ENCODE measurements around the gene BDNF. TPM values are rescaled to one million over a fixed set of nuclear protein-coding genes. Genes with fewer than 3 reads are reported as not detected.

Gene BDNF
- total and polyA plus RNA-seq, 2 experiments from 2014 or later = 0.36 to 0.37 TPM

DNA sequence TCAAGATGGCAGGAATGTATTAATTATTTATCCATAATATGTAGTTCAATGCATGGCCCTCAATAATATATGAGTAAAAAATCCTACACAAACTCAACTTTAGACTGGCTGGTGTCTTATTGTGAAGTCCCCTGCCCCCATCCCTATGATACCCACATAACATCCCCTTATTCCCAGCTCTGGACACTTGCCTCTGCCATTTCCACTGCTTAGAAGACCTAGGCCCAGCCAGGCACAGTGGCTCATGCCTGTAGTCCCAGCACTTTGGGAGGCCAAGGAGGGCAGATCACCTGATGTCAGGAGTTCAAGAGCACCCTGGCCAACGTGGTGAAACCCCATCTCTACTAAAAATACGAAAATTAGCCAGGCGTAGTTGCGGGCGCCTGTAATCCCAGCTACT is 84.4 kb downstream of the BDNF start:
- no peaks in the 10 kb centered on the region for H3K4me1 ChIP-seq (ENCODE audit: low read depth)
- no peak for DNase-seq (ENCODE audit: low read depth in 1 of 2, low spot score in 1 of 2)
- TF ChIP-seq CTCF (IDR thresholded peaks at IDR 0.05; ENCODE audit: low read depth, low read length) = no peak
- H3K9me3 ChIP-seq (ENCODE audit: low read depth) = no peaks in the 10 kb centered on the region
- no peak overlapping the region for H3K4me3 ChIP-seq
- peaks cover 11% of the 10 kb centered on the region for H3K27me3 ChIP-seq
- H3K27ac ChIP-seq = no peak overlapping the region
- no peaks in the 10 kb centered on the region for H3K36me3 ChIP-seq

DNA sequence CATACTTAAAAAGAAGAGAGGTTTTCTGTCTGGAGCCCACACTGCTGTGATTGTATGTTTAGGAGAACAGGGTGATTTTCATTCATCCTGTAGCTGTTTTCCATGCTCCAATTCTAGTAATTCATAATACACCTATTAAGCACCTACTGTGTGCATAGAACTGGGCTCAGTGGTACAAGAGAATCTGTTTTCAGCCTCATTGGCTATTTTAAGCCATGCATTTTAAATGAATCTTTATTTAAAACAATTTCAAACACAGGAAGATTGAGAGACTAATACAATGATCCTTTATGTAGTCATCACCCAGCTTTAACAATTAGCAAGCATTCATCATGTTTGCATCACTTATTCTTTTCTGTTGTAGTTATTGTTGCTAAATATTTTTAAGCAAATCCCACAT is 86.2 kb downstream of the BDNF start:
- Histone ChIP-seq H3K27ac (no peak overlapping the region), H3K4me1 (ENCODE audit: low read depth) (no peaks in the 10 kb centered on the region), H3K9me3 (ENCODE audit: low read depth) (no peaks in the 10 kb centered on the region), H3K27me3 (no peaks in the 10 kb centered on the region), H3K36me3 (no peaks in the 10 kb centered on the region), H3K4me3 (no peak overlapping the region)
- DNase-seq (ENCODE audit: low read depth in 1 of 2, low spot score in 1 of 2) = no peak
- no peak for TF ChIP-seq CTCF (IDR thresholded peaks at IDR 0.05; ENCODE audit: low read depth, low read length)

- H3K4me3 ChIP-seq = no peak overlapping the region
- H3K4me1 ChIP-seq (ENCODE audit: low read depth) = no peaks in the 10 kb centered on the region
- H3K27ac ChIP-seq = no peak overlapping the region
- H3K27me3 ChIP-seq = no peaks in the 10 kb centered on the region
- no peaks in the 10 kb centered on the region for H3K36me3 ChIP-seq
- DNase-seq (ENCODE audit: low read depth in 1 of 2, low spot score in 1 of 2) = peak in 1 of 2 donors; percentile 23
- H3K9me3 ChIP-seq (ENCODE audit: low read depth) = no peaks in the 10 kb centered on the region
- no peak for TF ChIP-seq CTCF (IDR thresholded peaks at IDR 0.05; ENCODE audit: low read depth, low read length)
These were observed 87.0 kb downstream of the BDNF start for GRCh38 chr11:27612932-27613880.

GRCh38 chr11:27611947-27612455 is 88.3 kb downstream of the BDNF start:
- TF ChIP-seq CTCF (IDR thresholded peaks at IDR 0.05; ENCODE audit: low read depth, low read length) = no peak
- no peaks in the 10 kb centered on the region for H3K27me3 ChIP-seq

GRCh38 chr11:27611390-27611789 is 88.9 kb downstream of the BDNF start:
- Histone ChIP-seq H3K9me3 (ENCODE audit: low read depth) (no peaks in the 10 kb centered on the region), H3K4me3 (no peak overlapping the region), H3K27me3 (no peaks in the 10 kb centered on the region), H3K27ac (no peak overlapping the region), H3K36me3 (no peaks in the 10 kb centered on the region), H3K4me1 (ENCODE audit: low read depth) (no peaks in the 10 kb centered on the region)
- no peak for DNase-seq (ENCODE audit: low read depth in 1 of 2, low spot score in 1 of 2)
- TF ChIP-seq CTCF (IDR thresholded peaks at IDR 0.05; ENCODE audit: low read depth, low read length) = no peak

More at GRCh38 chr11:27611947-27612455, 88.3 kb downstream of the BDNF start:
- H3K27ac ChIP-seq = no peak overlapping the region
- H3K9me3 ChIP-seq (ENCODE audit: low read depth) = no peaks in the 10 kb centered on the region
- DNase-seq (ENCODE audit: low read depth in 1 of 2, low spot score in 1 of 2) = no peak
- no peaks in the 10 kb centered on the region for H3K36me3 ChIP-seq
- no peak overlapping the region for H3K4me3 ChIP-seq
- no peaks in the 10 kb centered on the region for H3K4me1 ChIP-seq (ENCODE audit: low read depth)
